22Rv1 (cell line): Measurements from ENCODE around the gene CNTNAP2.

ENCODE experiments used
- ZFX ChIP-seq: fragments of 450-650 bp; IDR thresholded peaks from 2 replicates; pipeline ENCODE4 v1.6.1; 2017; ENCODE audit warnings: antibody characterized with exemption, borderline replicate concordance
- TF ChIP-seq, protein P1 (sequence below): fragments of 450-650 bp; IDR thresholded peaks from 2 replicates; pipeline ENCODE4 v1.5.1; 2017; ENCODE audit warnings: mild to moderate bottlenecking

DNA sequence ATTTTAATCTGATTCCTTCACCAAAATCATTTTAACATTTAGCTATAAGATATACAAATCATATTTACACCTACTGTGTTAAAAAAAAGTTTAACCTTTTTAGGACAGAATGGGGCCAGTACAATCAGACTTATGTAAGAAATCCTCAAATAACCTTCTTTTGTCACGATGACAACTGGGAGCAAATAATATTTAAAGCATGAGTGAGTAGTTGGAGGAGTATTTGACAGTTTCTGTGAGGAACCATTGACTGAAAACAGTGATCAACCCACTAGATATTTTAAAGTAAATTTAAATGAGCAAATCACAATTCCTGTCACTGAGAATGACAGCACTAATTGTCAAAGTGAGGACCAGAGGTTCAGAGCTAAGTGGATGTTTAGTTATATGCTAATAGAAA lies 289.1 kb downstream of the CNTNAP2 start:
- TF ChIP-seq, protein P1, sequence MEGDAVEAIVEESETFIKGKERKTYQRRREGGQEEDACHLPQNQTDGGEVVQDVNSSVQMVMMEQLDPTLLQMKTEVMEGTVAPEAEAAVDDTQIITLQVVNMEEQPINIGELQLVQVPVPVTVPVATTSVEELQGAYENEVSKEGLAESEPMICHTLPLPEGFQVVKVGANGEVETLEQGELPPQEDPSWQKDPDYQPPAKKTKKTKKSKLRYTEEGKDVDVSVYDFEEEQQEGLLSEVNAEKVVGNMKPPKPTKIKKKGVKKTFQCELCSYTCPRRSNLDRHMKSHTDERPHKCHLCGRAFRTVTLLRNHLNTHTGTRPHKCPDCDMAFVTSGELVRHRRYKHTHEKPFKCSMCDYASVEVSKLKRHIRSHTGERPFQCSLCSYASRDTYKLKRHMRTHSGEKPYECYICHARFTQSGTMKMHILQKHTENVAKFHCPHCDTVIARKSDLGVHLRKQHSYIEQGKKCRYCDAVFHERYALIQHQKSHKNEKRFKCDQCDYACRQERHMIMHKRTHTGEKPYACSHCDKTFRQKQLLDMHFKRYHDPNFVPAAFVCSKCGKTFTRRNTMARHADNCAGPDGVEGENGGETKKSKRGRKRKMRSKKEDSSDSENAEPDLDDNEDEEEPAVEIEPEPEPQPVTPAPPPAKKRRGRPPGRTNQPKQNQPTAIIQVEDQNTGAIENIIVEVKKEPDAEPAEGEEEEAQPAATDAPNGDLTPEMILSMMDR = no peak
- no peak for TF ChIP-seq ZFX
